ENCODE data around the gene IRX6. TPM values are rescaled to one million over a fixed set of nuclear protein-coding genes. Genes with fewer than 3 reads are reported as not detected.

IRX6 gene
- not detected in 2 replicates for total RNA-seq

DNA sequence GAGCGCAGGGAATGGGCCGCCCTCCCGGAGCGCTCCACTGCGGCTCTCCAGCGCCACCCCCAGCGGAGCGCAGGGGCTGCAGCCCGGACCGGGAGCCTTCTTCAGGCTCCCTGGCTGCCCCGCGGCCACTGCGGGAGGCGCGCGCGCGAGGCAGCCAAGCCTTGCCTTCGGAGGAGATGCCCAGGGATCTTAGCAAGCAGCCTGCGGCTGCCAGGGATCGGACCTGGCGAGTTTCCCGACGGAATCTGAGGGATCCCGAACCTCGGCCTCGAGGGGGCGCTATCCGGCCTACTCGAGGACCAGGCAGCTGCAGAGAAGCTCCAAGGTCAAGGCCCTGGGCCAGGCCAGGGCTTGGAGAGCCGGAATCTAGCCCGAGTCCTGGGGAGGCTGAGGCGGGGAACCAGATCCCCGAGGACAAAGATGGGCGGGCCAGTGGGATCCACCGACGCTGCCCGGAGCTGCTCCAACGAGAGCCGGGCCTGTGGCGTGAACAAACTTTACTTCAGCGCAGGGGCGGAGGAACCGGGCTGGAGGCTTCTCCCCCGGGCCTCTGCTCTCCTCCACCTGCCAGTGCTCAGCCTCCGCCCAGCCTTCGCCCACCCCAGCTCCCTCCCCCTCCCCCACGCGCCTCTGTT, at the start of gene IRX6:
IRX6 (plus strand) TSS at position 567 of the 635 bp plus-strand sequence. CDS start 889 bp downstream, outside the sequence.
- DNase-seq (ENCODE audit: low read depth): no peak
- H3K4me3 ChIP-seq (ENCODE audit: low read depth, low read length): no peak within 1 kb of the TSS
- TF ChIP-seq, protein P1, sequence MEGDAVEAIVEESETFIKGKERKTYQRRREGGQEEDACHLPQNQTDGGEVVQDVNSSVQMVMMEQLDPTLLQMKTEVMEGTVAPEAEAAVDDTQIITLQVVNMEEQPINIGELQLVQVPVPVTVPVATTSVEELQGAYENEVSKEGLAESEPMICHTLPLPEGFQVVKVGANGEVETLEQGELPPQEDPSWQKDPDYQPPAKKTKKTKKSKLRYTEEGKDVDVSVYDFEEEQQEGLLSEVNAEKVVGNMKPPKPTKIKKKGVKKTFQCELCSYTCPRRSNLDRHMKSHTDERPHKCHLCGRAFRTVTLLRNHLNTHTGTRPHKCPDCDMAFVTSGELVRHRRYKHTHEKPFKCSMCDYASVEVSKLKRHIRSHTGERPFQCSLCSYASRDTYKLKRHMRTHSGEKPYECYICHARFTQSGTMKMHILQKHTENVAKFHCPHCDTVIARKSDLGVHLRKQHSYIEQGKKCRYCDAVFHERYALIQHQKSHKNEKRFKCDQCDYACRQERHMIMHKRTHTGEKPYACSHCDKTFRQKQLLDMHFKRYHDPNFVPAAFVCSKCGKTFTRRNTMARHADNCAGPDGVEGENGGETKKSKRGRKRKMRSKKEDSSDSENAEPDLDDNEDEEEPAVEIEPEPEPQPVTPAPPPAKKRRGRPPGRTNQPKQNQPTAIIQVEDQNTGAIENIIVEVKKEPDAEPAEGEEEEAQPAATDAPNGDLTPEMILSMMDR (IDR thresholded peaks at IDR 0.05; ENCODE audit: insufficient read depth, low read depth, low read length): peak; percentile 8

DNA sequence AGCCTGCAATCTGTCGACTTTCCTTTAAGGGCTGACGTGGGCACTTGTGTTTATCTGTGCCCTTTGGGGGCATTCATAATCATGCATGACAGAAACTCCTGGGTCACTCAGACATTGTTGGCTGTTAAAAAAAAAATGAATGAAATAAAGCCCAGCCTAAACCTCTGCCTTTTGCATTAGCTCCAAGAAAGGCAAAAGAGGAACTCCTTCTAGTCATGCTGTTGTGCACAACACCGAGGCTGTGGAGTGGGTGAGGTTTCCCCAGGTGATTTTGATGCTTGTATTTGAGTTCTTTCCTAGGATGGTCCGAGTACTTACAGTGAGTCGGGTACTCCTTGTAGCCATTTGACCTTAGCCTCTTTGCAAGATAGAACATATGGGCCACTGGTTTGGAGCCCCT, 49.6 kb upstream of the IRX6 start:
- DNase-seq (ENCODE audit: low read depth): no peak
- H3K4me3 ChIP-seq (ENCODE audit: low read depth, low read length): no peak overlapping the region
- TF ChIP-seq, protein P1 (IDR thresholded peaks at IDR 0.05; ENCODE audit: insufficient read depth, low read depth, low read length): no peak

DNA sequence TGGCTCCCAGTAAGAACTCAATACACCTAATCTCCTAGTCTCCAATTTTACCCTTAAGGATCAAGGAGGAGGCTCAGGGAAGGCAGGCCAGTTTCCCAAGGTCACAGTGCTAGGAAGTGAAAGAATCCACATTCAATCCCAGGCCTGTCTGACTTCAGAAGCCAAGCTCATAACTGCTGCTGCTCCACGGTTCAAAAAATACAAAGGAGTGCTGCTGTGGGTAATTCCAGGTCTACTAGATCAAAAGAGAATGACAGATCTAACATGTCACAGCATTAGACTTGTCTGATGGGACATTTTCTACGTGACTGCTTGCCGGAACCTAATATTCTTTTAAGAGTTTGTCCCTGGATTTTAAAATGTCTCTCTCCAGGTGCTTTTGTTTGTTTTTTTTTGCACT, 48.8 kb upstream of the IRX6 start:
- no peak overlapping the region for H3K4me3 ChIP-seq (ENCODE audit: low read depth, low read length)
- DNase-seq (ENCODE audit: low read depth): no peak
- TF ChIP-seq, protein P1 (IDR thresholded peaks at IDR 0.05; ENCODE audit: insufficient read depth, low read depth, low read length): no peak

DNA sequence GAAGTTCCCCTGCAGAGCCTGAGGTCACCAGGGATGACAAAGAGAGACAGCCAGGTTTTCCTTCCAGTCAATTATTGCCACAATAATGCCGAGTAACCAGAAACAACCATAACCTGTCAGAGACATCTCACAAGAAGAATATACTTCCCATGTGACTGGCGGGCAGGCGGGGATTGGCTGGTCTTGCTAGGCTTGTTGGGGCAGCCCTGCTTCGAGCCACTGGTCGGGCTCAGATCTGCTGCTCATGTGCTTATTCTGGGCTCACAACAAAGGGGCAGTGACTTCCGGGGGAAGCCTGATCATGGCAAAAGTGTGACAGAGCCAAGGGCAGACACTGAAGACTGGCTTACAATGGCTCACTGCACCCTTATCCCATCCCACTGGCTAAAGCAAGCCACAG, 48.1 kb upstream of the IRX6 start:
- TF ChIP-seq, protein P1 (IDR thresholded peaks at IDR 0.05; ENCODE audit: insufficient read depth, low read depth, low read length): no peak

DNA sequence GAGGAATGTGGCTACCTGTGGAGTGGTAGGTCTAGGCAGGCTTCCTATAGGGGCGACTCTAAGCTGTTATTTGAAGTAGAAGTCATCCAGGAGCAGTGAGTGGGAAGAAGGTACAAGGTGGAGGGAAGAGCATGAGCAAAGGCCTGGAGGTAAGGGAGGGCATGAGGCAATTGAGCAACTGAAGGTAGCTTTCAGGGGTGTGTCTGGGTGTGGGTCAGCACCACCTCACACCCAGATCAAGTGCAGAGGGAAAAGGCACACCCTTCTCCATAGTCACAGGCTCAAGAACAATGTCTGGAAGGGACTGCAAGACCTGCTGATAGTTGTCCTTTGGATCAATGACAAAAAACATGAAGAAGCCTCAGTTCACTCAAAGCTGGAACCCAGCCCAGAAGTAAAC, 46.5 kb upstream of the IRX6 start:
- no peak overlapping the region for H3K4me3 ChIP-seq (ENCODE audit: low read depth, low read length)
- TF ChIP-seq, protein P1 (IDR thresholded peaks at IDR 0.05; ENCODE audit: insufficient read depth, low read depth, low read length): no peak
- DNase-seq (ENCODE audit: low read depth): no peak

More for the DNA sequence above, 48.1 kb upstream of the IRX6 start:
- no peak overlapping the region for H3K4me3 ChIP-seq (ENCODE audit: low read depth, low read length)
- DNase-seq (ENCODE audit: low read depth): no peak

DNA sequence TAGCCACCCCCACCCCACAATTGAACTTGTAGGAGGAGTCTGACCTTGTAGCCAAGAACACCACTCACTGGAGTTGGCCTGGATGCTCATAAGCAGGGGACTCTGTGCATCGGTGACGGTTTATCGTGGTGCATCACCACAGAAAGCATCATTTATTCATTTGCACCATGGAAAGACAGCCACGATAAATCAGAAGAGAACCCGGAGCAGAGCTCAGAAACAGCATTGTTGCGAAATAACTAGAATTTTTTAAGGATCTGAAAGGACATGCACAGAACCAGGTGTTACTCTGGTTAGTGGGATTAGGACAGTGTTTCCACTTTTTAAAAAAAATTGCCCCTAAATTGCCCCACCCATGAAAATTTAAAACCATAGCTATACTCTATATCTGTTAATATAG, 44.4 kb upstream of the IRX6 start:
- H3K4me3 ChIP-seq (ENCODE audit: low read depth, low read length): no peak overlapping the region
- DNase-seq (ENCODE audit: low read depth): no peak
- TF ChIP-seq, protein P1 (IDR thresholded peaks at IDR 0.05; ENCODE audit: insufficient read depth, low read depth, low read length): no peak

DNA sequence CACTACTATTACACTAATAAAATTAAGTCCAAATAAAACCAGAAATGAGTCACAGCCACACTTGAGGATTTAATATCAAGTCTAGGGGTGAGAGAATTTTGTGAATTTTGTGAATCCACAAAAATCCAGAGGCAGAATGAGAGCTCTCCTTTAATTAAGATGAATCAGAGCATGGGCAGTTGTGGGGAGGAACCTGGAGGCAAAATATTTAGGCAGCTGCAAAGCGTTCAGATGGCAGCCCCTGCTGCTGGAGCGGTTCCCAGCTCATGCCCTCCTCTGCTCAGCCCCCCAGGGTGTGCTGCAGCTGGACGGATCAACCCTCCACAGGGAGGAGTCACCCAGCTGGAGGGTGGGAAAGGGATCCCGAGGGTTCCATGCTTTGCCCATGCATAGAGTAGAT, 43.4 kb upstream of the IRX6 start:
- no peak for DNase-seq (ENCODE audit: low read depth)
- H3K4me3 ChIP-seq (ENCODE audit: low read depth, low read length): no peak overlapping the region
- TF ChIP-seq, protein P1 (IDR thresholded peaks at IDR 0.05; ENCODE audit: insufficient read depth, low read depth, low read length): no peak

Data from fibroblast of villous mesenchyme (primary cell).